ENCODE measurements around the gene CACNB4. TPM values are rescaled to one million over a fixed set of nuclear protein-coding genes. Genes with fewer than 3 reads are reported as not detected.

Gene CACNB4
- polyA plus RNA-seq, 2 of the 4 experiments (the other 2 are of a cell fraction): 0.25 to 0.53 TPM

DNA sequence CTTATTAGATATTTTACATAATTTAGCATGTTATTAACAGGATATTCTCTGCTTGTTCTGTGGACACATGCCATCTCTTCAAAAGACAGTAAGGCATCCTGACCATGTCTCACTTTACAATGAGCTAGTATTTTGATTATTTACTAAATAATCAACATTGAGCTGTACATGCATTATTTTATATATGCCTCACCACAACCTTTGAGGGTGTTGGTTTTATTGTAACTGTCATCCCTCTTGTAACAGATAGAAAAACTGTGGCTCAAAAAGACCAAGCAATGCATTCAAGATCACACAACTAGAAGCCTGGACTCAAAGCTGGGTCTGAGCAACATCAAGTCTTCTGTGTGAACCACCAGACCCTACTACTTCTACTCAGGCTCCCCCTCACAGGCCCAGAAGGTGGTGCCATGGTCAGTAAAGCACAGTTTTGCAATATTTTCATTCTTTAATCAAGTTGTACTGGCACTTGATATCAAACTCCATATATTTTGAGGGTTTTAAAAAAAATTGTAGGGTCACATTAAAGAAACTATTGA, 165.5 kb downstream of the CACNB4 start:
- Histone ChIP-seq H3K4me3 (no peak overlapping the region), H3K9me3 (no peaks in the 10 kb centered on the region), H3K4me1 (peaks cover 7% of the 10 kb centered on the region; the same call in 2 of the 3 replicates), H3K4me2 (no peak overlapping the region), H3K27ac (no peak overlapping the region)
- ChIA-PET CTCF (interaction anchor here (0.6 to 1.4 kb wide), 5 partner anchors 10 to 93 kb away, joined by 3 to 5 read pairs (median 4); no protein-coding TSS in a partner anchor), POLR2A (no interaction called here)
- ATAC-seq: no peak
- no peak for DNase-seq (ENCODE audit: low read depth in 1 of 2, low spot score in 1 of 2)
- no peak for FAIRE-seq
- TF ChIP-seq EHF (CRISPR knock-in tag; IDR thresholded peaks at IDR 0.05): no peak
- TF ChIP-seq RARB (CRISPR knock-in tag; IDR thresholded peaks at IDR 0.05): no peak
- TF ChIP-seq CBX2 (IDR thresholded peaks at IDR 0.05; ENCODE audit: borderline replicate concordance, low read depth): no peak
- TF ChIP-seq MAZ (IDR thresholded peaks at IDR 0.05; ENCODE audit: borderline replicate concordance, low read depth, low read length): no peak
- TF ChIP-seq CBX8 (IDR thresholded peaks at IDR 0.05): no peak
- no peak for TF ChIP-seq MAFK (IDR thresholded peaks at IDR 0.05; ENCODE audit: partially characterized antibody)
- TF ChIP-seq KDM1A (IDR thresholded peaks at IDR 0.05; ENCODE audit: low read depth): no peak
- no peak for TF ChIP-seq JUN (IDR thresholded peaks at IDR 0.05)
- no peak for TF ChIP-seq GATA3 (IDR thresholded peaks at IDR 0.05; ENCODE audit: borderline replicate concordance)
- TF ChIP-seq RFX5 (IDR thresholded peaks at IDR 0.05): no peak
- TF ChIP-seq, protein P1, sequence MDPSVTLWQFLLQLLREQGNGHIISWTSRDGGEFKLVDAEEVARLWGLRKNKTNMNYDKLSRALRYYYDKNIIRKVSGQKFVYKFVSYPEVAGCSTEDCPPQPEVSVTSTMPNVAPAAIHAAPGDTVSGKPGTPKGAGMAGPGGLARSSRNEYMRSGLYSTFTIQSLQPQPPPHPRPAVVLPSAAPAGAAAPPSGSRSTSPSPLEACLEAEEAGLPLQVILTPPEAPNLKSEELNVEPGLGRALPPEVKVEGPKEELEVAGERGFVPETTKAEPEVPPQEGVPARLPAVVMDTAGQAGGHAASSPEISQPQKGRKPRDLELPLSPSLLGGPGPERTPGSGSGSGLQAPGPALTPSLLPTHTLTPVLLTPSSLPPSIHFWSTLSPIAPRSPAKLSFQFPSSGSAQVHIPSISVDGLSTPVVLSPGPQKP (IDR thresholded peaks at IDR 0.05; ENCODE audit: low read depth, low read length): no peak
- no peak for TF ChIP-seq ZFP36 (IDR thresholded peaks at IDR 0.05; ENCODE audit: borderline replicate concordance, partially characterized antibody)
- TF ChIP-seq RAD21 (conservative IDR thresholded peaks at IDR 0.05 in 1 of 2, IDR thresholded peaks at IDR 0.05 in 1 of 2): no peak
- TF ChIP-seq, protein P2, sequence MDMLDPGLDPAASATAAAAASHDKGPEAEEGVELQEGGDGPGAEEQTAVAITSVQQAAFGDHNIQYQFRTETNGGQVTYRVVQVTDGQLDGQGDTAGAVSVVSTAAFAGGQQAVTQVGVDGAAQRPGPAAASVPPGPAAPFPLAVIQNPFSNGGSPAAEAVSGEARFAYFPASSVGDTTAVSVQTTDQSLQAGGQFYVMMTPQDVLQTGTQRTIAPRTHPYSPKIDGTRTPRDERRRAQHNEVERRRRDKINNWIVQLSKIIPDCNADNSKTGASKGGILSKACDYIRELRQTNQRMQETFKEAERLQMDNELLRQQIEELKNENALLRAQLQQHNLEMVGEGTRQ (IDR thresholded peaks at IDR 0.05): no peak
- TF ChIP-seq EHMT2 (IDR thresholded peaks at IDR 0.05; ENCODE audit: low read depth): no peak
- no peak for TF ChIP-seq ZC3H11A (IDR thresholded peaks at IDR 0.05)
- TF ChIP-seq, protein P3, sequence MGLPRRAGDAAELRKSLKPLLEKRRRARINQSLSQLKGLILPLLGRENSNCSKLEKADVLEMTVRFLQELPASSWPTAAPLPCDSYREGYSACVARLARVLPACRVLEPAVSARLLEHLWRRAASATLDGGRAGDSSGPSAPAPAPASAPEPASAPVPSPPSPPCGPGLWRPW (IDR thresholded peaks at IDR 0.05): no peak
- no peak for TF ChIP-seq CHD4 (IDR thresholded peaks at IDR 0.05; ENCODE audit: borderline replicate concordance)
- TF ChIP-seq, protein P4, sequence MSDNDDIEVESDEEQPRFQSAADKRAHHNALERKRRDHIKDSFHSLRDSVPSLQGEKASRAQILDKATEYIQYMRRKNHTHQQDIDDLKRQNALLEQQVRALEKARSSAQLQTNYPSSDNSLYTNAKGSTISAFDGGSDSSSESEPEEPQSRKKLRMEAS (IDR thresholded peaks at IDR 0.05): no peak
- TF ChIP-seq CHD2 (IDR thresholded peaks at IDR 0.05; ENCODE audit: low read length, partially characterized antibody): no peak

DNA sequence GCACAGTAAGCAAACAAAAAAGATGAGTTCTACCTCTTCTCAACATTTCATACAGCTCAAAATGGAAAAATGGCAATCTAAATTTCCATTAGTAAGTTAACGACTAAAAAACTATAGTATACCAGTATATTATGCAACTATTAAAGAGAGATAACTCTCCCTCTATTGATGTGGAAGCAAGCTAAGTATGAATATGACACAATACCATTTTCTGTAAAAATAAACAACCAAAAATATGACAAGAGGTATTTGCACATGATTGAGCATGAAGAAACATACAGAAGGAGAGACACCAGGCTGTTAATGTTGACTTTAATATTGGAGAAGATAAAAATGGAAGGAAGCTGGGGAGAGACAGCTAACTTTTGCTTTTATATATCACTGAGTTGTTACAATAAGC, 167.1 kb downstream of the CACNB4 start:
- H3K4me2 ChIP-seq: no peak overlapping the region
- ATAC-seq (no peak), DNase-seq (ENCODE audit: low read depth in 1 of 2, low spot score in 1 of 2) (no peak), FAIRE-seq (no peak)
- TF ChIP-seq, protein P4 (IDR thresholded peaks at IDR 0.05): no peak
- TF ChIP-seq TFCP2L1 (CRISPR knock-in tag; IDR thresholded peaks at IDR 0.05): no peak
- no peak for TF ChIP-seq MYC (IDR thresholded peaks at IDR 0.05; ENCODE audit: borderline replicate concordance, low read length)
- TF ChIP-seq RFX5 (IDR thresholded peaks at IDR 0.05): no peak
- no peak for TF ChIP-seq EHMT2 (IDR thresholded peaks at IDR 0.05; ENCODE audit: low read depth)
- no peak for TF ChIP-seq RAD21 (conservative IDR thresholded peaks at IDR 0.05 in 1 of 2, IDR thresholded peaks at IDR 0.05 in 1 of 2)
- no peak for TF ChIP-seq KDM5A (IDR thresholded peaks at IDR 0.05)
- TF ChIP-seq, protein P3 (IDR thresholded peaks at IDR 0.05): no peak
- TF ChIP-seq SREBF2 (IDR thresholded peaks at IDR 0.05): no peak
- no peak for TF ChIP-seq NR3C1 (IDR thresholded peaks at IDR 0.05)
- TF ChIP-seq HOXA7 (CRISPR knock-in tag; IDR thresholded peaks at IDR 0.05): no peak
- no peak for TF ChIP-seq CBX8 (IDR thresholded peaks at IDR 0.05)
- no peak for TF ChIP-seq HOXB13 (CRISPR knock-in tag; IDR thresholded peaks at IDR 0.05; ENCODE audit: low read depth)
- no peak for TF ChIP-seq NFE2L2 (conservative IDR thresholded peaks at IDR 0.05; ENCODE audit: low read length)
- TF ChIP-seq KDM1A (IDR thresholded peaks at IDR 0.05; ENCODE audit: low read depth): no peak
- no peak for TF ChIP-seq MAZ (IDR thresholded peaks at IDR 0.05; ENCODE audit: borderline replicate concordance, low read depth, low read length)
- TF ChIP-seq EP300 (IDR thresholded peaks at IDR 0.05): no peak
- TF ChIP-seq ZSCAN20 (CRISPR knock-in tag; IDR thresholded peaks at IDR 0.05): no peak
- TF ChIP-seq JUN (IDR thresholded peaks at IDR 0.05): no peak
- no peak overlapping the region for H3K4me3 ChIP-seq
- CTCF ChIA-PET: interaction anchor here (0.7 kb wide), 1 partner anchor 101 kb away, joined by 3 read pairs; no protein-coding TSS in a partner anchor
- WGBS (ENCODE audit: missing lambda C conversion rate): 71% methylated on average over 1 of the region's 1 CpG
- H3K27ac ChIP-seq: no peak overlapping the region
- H3K4me1 ChIP-seq: peaks cover 15% of the 10 kb centered on the region; the same call in 2 of the 3 replicates
- POLR2A ChIA-PET: no interaction called here
- H3K9me3 ChIP-seq: no peaks in the 10 kb centered on the region
